ENCODE results near the gene RANBP1. TPM values are rescaled to one million over a fixed set of nuclear protein-coding genes. Genes with fewer than 3 reads are reported as not detected.

The RANBP1 gene
- total and polyA plus RNA-seq, 3 donors from 2014 or later, result 247 to 318 (median 284) TPM

GRCh38 chr22:20087319-20088262, 28.3 kb upstream of the RANBP1 start:
- intact Hi-C loops (cut with DNase I; ENCODE audit: low total_unique reads), result no loop called here

GRCh38 chr22:20088263-20088648, 27.6 kb upstream of the RANBP1 start:
- WGBS, 2 donors, result 87 to 90% methylated on average over 8 of the region's 8 CpGs
- TF ChIP-seq CTCF (IDR thresholded peaks at IDR 0.05) (no peak), POLR2A (IDR thresholded peaks at IDR 0.05) (no peak)
- H3K27ac ChIP-seq, result no peak overlapping the region
- no peaks in the 10 kb centered on the region for H3K36me3 ChIP-seq (ENCODE audit: low read depth, missing control alignments)
- intact Hi-C loops (cut with DNase I; ENCODE audit: low total_unique reads), result no loop called here
- no peak for DNase-seq
- no peak overlapping the region for H3K4me3 ChIP-seq
- no peaks in the 10 kb centered on the region for H3K9me3 ChIP-seq
- peaks cover 18% of the 10 kb centered on the region for H3K4me1 ChIP-seq
- H3K27me3 ChIP-seq, result no peaks in the 10 kb centered on the region

More at GRCh38 chr22:20087319-20088262, 28.3 kb upstream of the RANBP1 start:
- no peaks in the 10 kb centered on the region for H3K9me3 ChIP-seq
- no peak for DNase-seq
- no peaks in the 10 kb centered on the region for H3K36me3 ChIP-seq (ENCODE audit: low read depth, missing control alignments)
- H3K4me1 ChIP-seq, result peaks cover 25% of the 10 kb centered on the region
- no peaks in the 10 kb centered on the region for H3K27me3 ChIP-seq
- WGBS, 2 donors, result 88 to 91% methylated on average over 14 of the region's 14 CpGs
- no peak overlapping the region for H3K4me3 ChIP-seq
- no peak for TF ChIP-seq POLR2A (IDR thresholded peaks at IDR 0.05)
- no peak for TF ChIP-seq CTCF (IDR thresholded peaks at IDR 0.05)
- no peak overlapping the region for H3K27ac ChIP-seq

- 93 to 97% methylated on average over 16 to 17 of the region's 17 CpGs for WGBS, 2 donors
- Histone ChIP-seq H3K36me3 (ENCODE audit: low read depth, missing control alignments) (no peaks in the 10 kb centered on the region), H3K4me1 (peaks cover 8% of the 10 kb centered on the region), H3K27ac (no peak overlapping the region), H3K4me3 (no peak overlapping the region), H3K9me3 (no peaks in the 10 kb centered on the region), H3K27me3 (no peaks in the 10 kb centered on the region)
- DNase-seq, result no peak
- intact Hi-C loops (cut with DNase I; ENCODE audit: low total_unique reads), result no loop called here
- TF ChIP-seq CTCF (IDR thresholded peaks at IDR 0.05), result no peak
- TF ChIP-seq POLR2A (IDR thresholded peaks at IDR 0.05), result no peak
These were observed 26.5 kb upstream of the RANBP1 start for GRCh38 chr22:20089226-20089976.

GRCh38 chr22:20089977-20090729, 25.8 kb upstream of the RANBP1 start:
- H3K36me3 ChIP-seq (ENCODE audit: low read depth, missing control alignments), result no peaks in the 10 kb centered on the region
- DNase-seq, result no peak
- intact Hi-C loops (cut with DNase I; ENCODE audit: low total_unique reads), result no loop called here
- peaks cover under 1% of the 10 kb centered on the region for H3K4me1 ChIP-seq
- TF ChIP-seq CTCF (IDR thresholded peaks at IDR 0.05), result no peak
- H3K9me3 ChIP-seq, result no peaks in the 10 kb centered on the region
- H3K27me3 ChIP-seq, result no peaks in the 10 kb centered on the region
- H3K4me3 ChIP-seq, result no peak overlapping the region
- 92 to 96% methylated on average over 11 of the region's 11 CpGs for WGBS, 2 donors
- H3K27ac ChIP-seq, result no peak overlapping the region
